Measurements from ENCODE around the gene RNF10.

GRCh38 chr12:120498870-120499515 is 35.2 kb upstream of the RNF10 start:
- TF ChIP-seq, protein P1, sequence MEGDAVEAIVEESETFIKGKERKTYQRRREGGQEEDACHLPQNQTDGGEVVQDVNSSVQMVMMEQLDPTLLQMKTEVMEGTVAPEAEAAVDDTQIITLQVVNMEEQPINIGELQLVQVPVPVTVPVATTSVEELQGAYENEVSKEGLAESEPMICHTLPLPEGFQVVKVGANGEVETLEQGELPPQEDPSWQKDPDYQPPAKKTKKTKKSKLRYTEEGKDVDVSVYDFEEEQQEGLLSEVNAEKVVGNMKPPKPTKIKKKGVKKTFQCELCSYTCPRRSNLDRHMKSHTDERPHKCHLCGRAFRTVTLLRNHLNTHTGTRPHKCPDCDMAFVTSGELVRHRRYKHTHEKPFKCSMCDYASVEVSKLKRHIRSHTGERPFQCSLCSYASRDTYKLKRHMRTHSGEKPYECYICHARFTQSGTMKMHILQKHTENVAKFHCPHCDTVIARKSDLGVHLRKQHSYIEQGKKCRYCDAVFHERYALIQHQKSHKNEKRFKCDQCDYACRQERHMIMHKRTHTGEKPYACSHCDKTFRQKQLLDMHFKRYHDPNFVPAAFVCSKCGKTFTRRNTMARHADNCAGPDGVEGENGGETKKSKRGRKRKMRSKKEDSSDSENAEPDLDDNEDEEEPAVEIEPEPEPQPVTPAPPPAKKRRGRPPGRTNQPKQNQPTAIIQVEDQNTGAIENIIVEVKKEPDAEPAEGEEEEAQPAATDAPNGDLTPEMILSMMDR (IDR thresholded peaks at IDR 0.05; ENCODE audit: low read depth, low read length, poor library complexity, severe bottlenecking), result no peak
- no peak for TF ChIP-seq EZH2phosphoT487 (IDR thresholded peaks at IDR 0.05; ENCODE audit: borderline replicate concordance, low read length)

Data from DOHH2 (cell line).